Measurements from ENCODE around the gene ACOT11. TPM values are rescaled to one million over a fixed set of nuclear protein-coding genes. Genes with fewer than 3 reads are reported as not detected.

The ACOT11 gene
- total RNA-seq, 1 donor from 2014 or later = 16.1 TPM

- no peak for ATAC-seq
These were observed 102.4 kb downstream of the ACOT11 start for GRCh38 chr1:54650417-54650816.

GRCh38 chr1:54651608-54652007 lies 103.6 kb downstream of the ACOT11 start:
- no peak for ATAC-seq

GRCh38 chr1:54652168-54652567 lies 104.1 kb downstream of the ACOT11 start:
- ATAC-seq = no peak

GRCh38 chr1:54653036-54653435 lies 105.0 kb downstream of the ACOT11 start:
- ATAC-seq = no peak

- ATAC-seq = no peak
These were observed 110.3 kb downstream of the ACOT11 start for GRCh38 chr1:54658164-54658913.

Other genes with a start within 250 kb of the ACOT11 start
- gene SSBP3, start 141.8 kb upstream of the ACOT11 start, total RNA-seq = 39.3 TPM
- gene FAM151A, start 75.3 kb downstream of the ACOT11 start, total RNA-seq = not detected
- 0.68 TPM for gene MROH7, start 93.6 kb downstream of the ACOT11 start, total RNA-seq
- 15.1 TPM for gene TTC4, start 167.6 kb downstream of the ACOT11 start, total RNA-seq
- 2.8 TPM for gene PARS2, start 216.3 kb downstream of the ACOT11 start, total RNA-seq

All from esophagus mucosa (tissue), 1 donor.